Measurements from ENCODE around the gene WNT2B.
"Not testable (repeated sequence)": the region's sequence is repeated elsewhere in the genome, so short reads cannot be mapped to it uniquely, and the experiment has no call there.

GRCh38 chr1:112486063-112486462 lies 22.7 kb upstream of the WNT2B start:
- not testable (repeated sequence) for TF ChIP-seq CTCF (IDR thresholded peaks at IDR 0.05 in 4 of 5, conservative IDR thresholded peaks at IDR 0.05 in 1 of 5); POLR2A (IDR thresholded peaks at IDR 0.05)

Measured in gastrocnemius medialis (tissue), 4 donors.